Activated CD4-positive, alpha-beta T cell treated with anti-CD3 and anti-CD28 coated beads, Interleukin-10, Interleukin-2, amounts not matched to agents 100 ng/mL and 50 ng/mL, durations not matched to agents 16 hours and 8 hours (primary cell): ENCODE results near the gene CETN2.
"Not testable (repeated sequence)": the region's sequence is repeated elsewhere in the genome, so short reads cannot be mapped to it uniquely, and the experiment has no call there.

ENCODE experiments used
- DNase-seq: peaks from one replicate; pipeline ENCODE4 v3.0.0-alpha.2; 2020

CETN2 gene

GRCh38 chrX:152831391-152831790 lies 834 bp upstream of the CETN2 start:
- no peak for DNase-seq

GRCh38 chrX:152824841-152825374 lies 5.6 kb downstream of the CETN2 start:
- DNase-seq: no peak

GRCh38 chrX:152823657-152824056 lies 6.9 kb downstream of the CETN2 start:
- DNase-seq: no peak

- DNase-seq: no peak
These were observed 8.0 kb downstream of the CETN2 start for GRCh38 chrX:152822383-152823086.

GRCh38 chrX:152821145-152821765 lies 9.3 kb downstream of the CETN2 start:
- DNase-seq: peak; percentile 27

GRCh38 chrX:152819732-152820131 lies 10.8 kb downstream of the CETN2 start:
- DNase-seq: no peak

- DNase-seq: no peak
These were observed 11.3 kb downstream of the CETN2 start for GRCh38 chrX:152819266-152819665.

- no peak for DNase-seq
These were observed 12.2 kb downstream of the CETN2 start for GRCh38 chrX:152818356-152818755.

GRCh38 chrX:152817078-152817764 lies 13.3 kb downstream of the CETN2 start:
- peak; percentile 30 for DNase-seq

- no peak for DNase-seq
These were observed 16.5 kb downstream of the CETN2 start for GRCh38 chrX:152814048-152814447.

- no peak for DNase-seq
These were observed 17.4 kb downstream of the CETN2 start for GRCh38 chrX:152813206-152813605.

GRCh38 chrX:152810403-152810802 lies 20.2 kb downstream of the CETN2 start:
- DNase-seq: no peak

- peak; percentile 14 for DNase-seq
These were observed 24.5 kb downstream of the CETN2 start for GRCh38 chrX:152806035-152806434.

GRCh38 chrX:152798945-152799344 lies 31.6 kb downstream of the CETN2 start:
- DNase-seq: no peak

GRCh38 chrX:152787062-152787461 lies 43.5 kb downstream of the CETN2 start:
- DNase-seq: not testable (repeated sequence)
